M059J (cell line): ENCODE data around the gene GPX7. TPM values are rescaled to one million over a fixed set of nuclear protein-coding genes. Genes with fewer than 3 reads are reported as not detected.
A peak's percentile ranks its signal among the peaks of the same experiment; 100 is the strongest.

Experiments
- DNase-seq: peaks from one replicate; pipeline ENCODE4 v3.0.0-alpha.2; 2012; ENCODE audit warnings: low read depth
- total RNA-seq: library from RNA; depleted of rRNA; stranded (reverse); fragments of >200 nt; shearing (Covaris generic); gene quantifications from 2 replicates; pipeline ENCODE4 v1.2.3, GENCODE V29; 2014

GPX7 gene
- total RNA-seq, 1 experiment from 2014 or later: 8.7 TPM

GRCh38 chr1:52588027-52588426 lies 14.1 kb upstream of the GPX7 start:
- no peak for DNase-seq

DNA sequence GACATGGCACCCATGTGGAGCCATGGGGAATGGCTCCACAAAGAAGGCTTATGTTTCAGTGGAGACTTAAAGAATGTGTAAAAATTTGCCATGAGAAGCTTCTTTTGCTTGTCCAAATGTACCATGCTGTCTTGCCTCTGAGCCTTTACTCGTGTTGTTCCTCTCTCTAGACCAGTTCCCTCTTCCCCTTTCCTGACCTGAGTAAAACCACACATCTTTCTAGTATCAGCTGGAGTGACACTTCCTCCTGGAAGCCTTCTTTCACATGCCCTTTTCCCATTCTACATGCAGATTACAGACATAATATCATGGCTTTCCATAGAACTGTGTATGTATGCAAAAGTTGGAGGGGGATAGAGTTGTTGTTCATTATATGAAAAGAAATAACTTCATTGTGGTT lies 13.6 kb upstream of the GPX7 start:
- DNase-seq: no peak

DNA sequence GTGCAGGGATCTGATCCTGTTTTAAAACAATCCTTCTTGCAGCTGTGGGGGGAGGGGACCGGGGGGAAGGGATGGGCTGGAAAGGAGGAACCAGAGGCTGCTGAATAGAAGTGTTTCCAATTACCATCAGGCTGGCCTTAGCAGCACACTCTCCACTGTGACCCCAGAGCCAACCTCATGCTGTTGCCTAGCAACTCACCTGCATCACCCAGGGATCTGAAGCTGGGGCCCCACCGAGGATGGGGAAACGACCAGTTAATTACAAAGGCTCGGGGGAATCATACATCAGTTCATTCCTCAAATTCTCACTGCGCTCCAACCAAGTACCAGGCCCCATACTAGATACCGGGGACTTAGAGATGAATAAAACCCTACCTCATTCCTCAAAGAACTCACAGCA lies 11.9 kb upstream of the GPX7 start:
- DNase-seq: no peak

DNA sequence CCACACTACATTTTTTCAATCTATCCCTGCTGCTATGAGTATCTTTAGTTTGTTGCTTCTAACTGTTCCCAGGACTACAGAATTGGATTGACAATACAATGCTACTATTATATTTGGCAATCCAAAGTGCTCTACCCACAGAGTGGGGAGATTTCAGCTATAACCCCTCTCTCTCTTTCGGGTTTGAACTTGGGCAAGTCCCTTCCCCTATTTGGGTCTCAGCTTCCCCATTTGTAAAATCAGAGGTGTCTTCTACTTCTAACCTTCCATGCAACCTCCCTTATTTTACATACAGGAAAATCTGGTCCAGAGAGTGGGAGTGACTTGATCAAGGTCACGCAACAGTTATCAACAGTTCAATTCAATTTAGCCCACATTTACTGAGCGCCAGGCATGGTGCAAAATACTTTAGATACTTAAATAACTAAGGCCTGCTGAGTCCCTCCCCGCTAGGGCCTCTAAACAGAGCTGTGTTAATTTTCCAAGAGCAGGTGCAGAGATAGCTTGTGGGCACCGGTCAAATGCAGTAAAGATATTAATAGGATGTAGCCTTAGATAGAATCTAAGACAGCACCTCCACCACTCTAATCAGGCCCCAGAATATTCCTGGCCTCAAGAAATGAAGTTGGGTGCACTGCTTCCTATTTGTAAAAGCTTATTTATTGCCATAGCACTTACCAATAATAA lies 9.4 kb upstream of the GPX7 start:
- DNase-seq: no peak

DNA sequence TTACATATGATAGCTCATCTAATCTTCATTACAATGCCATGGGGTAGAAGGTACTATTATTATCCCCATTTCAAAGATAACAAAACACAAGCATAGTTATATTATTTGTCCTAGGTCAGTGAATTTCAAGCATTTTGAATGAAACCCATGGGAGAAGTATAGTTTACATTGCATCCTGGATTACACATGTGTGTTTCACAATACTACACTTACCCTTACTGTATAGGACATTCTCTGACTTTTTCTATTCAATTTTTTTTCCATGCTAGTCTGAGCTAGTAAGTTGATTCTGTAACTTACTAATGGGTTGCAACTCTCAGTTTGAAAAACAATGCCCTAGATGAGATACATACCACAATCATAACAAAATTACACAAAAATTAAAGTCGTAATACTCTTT lies 8.7 kb upstream of the GPX7 start:
- DNase-seq: no peak

DNA sequence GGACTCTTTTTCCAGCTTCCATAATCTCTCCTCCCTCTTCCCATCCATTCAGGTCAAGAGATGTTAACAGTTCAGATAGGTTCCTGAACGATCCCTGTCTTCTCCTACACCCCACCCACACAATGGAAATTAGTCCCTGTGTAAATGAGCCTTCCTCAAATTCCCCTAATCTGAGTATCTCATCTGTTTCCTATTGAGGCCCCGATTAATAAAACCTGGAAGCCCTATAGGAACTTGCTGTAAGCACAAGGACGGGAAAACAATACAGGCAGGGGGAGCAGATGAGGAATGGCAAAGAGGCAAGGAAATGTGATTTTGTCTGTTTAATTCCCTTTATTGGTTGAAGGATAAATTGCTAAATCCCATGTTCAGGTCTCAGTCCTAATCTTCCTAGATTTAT lies 7.1 kb upstream of the GPX7 start:
- no peak for DNase-seq

DNA sequence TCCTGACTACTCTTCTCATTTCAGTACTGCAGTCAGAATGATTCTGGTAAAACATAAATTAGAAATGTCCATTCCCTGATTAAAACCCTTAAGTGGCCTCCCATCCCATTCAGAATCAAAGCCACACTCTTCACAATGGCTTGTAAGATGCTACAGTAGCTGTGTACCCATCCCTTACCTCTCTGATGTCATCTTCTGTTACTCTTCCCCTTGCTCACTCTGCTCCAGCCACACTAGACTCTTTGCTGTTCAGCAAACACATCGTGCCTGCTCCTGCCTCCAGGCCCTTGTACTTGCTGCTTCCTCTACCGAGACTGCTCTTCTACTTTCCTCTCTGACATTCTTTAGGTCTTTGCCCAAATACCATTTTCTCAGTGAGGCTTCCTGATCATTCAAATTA lies 4.3 kb upstream of the GPX7 start:
- no peak for DNase-seq

DNA sequence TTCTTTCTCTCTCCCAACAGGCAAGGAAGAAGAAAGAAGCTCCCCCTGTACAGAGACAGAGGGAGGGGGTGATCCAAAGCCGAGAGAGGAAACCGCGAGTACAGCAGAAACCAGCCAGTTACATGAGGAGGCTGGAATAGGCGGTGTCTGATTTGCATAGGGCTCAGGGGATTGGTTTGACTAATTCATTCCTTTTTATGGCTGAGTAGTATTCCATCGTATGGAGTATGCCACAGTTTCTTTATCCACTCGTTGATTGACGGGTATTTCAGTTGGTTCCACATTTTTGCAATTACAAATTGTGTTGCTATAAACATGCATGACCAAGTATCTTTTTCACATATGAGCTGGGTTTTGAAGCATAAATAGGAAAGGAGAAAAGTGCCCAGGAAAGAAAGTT lies 3.4 kb upstream of the GPX7 start:
- DNase-seq: no peak

DNA sequence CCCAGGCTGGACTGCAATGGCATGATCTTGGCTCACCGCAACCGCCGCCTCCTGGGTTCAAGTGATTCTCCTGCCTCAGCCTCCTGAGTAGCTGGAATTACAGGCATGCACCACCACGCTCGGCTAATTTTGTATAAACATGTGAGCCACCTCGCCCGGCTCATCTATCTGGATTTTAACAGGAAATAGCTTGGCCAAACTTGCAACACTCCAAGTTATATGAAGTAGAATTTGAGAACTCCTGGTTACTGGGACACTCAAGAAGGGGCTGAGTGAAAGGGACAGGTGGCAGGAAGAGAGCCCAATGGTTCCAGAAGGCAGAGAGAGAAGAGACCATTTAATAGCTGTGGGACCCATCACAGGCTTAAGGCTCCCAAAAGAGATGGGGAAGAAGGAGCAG lies 2.9 kb upstream of the GPX7 start:
- DNase-seq: no peak

DNA sequence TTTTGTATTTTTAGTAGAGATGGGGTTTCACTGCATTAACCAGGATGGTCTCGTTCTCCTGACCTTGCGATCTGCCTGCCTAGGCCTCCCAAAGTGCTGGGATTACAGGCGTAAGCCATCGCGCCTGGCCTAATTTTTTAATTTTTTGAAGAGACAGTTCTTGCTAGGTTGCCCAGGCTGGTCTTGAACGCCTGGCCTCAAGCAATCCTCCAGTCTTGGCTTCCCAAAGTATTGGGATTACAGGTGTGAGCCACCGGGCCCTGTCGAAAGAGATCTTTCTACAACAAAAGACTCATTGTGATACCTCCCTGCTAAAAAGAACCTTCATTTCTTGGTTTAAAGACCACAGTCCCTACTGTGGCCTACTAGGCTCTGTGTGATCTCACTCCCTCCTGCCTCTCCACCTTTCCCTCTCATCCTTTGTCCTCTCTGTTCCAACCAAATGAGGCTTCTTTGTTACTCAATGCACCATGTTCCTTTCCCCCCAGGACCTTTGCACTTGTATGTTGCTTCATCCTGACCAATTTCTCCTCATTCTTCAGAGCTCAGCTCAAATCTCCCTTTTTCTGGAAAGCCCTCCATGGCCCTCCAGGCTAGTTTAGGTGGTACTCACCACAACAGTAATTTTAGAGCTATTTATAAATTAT lies 1.5 kb upstream of the GPX7 start:
- DNase-seq: no peak

- DNase-seq: no peak
Measured at GRCh38 chr1:52601519-52601918, 652 bp upstream of the GPX7 start.

- no peak for DNase-seq
Measured at GRCh38 chr1:52602856-52603600, 857 bp downstream of the GPX7 start.

GRCh38 chr1:52603630-52604029 lies 1.5 kb downstream of the GPX7 start:
- DNase-seq: no peak

- peak; percentile 72 for DNase-seq
Measured at GRCh38 chr1:52604063-52604770, 2.0 kb downstream of the GPX7 start.

DNA sequence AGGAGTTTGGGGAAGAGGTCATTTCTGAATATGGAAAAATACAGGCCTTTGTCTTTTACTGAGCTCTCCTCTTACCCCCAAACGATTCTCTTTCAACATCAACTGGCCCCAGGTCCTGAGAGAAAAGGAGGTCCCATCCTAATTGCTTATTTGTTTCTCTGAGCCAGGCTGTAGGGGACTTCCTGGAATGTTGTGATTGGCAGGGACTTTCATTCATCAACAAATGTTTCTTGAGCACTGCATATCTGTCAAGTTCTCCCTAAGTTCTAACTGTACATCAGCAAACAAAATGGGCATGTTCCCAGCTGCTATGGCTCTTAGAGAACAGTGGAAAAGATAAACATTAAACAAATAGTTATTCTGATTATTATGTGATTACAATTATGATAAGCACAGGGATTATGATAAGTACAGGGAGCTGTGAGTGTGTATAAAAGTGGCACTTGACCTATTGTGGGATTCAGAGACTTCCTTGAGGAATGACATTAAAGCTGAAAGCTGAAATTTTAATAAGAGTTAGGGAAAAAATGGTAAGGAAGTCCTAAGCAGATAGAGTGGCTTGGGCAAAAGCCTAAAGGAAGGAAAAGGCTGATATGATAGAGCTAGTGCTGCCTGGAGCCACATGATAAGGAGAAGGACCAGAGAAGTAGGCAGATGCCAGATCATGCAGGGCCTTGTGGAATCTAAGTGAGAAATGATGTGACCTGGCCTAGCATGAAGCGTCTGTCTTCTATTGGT lies 11.6 kb downstream of the GPX7 start:
- DNase-seq: no peak

- no peak for DNase-seq
Measured at GRCh38 chr1:52614671-52615070, 12.5 kb downstream of the GPX7 start.

GRCh38 chr1:52615489-52616042 lies 13.4 kb downstream of the GPX7 start:
- no peak for DNase-seq

DNA sequence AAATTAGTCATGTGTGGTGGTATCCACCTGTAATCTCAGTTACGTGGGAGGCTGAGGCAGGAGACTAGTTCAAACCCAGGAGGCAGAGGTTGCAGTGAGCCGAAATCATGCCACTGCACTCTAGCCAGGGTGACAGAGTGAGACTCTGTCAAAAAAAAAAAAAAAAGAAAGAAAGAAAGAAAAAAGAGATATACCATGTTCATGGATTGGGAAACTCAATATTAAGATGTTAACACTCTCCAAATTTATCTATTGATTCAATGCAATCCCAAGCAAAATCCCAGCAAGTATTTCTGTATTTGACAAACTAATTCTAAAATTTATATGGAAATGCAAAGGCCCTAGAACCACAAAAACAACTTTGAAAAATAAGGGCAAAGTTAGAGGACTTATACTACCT lies 19.8 kb downstream of the GPX7 start:
- DNase-seq: no peak

- DNase-seq: no peak
Measured at GRCh38 chr1:52623812-52624211, 21.6 kb downstream of the GPX7 start.

DNA sequence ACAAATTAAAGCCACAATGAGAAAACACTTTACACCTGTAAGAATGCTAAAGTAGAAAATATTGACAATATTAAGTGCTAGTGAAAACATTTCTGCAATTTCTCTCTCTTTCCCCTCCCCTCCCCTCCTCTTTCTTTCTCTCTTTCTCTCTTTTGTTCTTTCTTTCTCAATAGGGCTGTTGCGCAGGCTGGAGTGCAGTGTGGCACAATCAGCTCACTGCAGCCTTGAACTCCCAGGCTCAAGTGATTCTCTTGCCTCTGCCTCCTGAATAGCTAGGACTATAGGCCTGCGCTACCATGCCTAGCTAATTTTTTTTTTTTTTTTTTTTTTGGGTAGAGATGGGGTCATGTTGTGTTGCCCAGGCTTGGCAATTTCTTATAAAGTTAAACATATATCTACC lies 24.9 kb downstream of the GPX7 start:
- no peak for DNase-seq

DNA sequence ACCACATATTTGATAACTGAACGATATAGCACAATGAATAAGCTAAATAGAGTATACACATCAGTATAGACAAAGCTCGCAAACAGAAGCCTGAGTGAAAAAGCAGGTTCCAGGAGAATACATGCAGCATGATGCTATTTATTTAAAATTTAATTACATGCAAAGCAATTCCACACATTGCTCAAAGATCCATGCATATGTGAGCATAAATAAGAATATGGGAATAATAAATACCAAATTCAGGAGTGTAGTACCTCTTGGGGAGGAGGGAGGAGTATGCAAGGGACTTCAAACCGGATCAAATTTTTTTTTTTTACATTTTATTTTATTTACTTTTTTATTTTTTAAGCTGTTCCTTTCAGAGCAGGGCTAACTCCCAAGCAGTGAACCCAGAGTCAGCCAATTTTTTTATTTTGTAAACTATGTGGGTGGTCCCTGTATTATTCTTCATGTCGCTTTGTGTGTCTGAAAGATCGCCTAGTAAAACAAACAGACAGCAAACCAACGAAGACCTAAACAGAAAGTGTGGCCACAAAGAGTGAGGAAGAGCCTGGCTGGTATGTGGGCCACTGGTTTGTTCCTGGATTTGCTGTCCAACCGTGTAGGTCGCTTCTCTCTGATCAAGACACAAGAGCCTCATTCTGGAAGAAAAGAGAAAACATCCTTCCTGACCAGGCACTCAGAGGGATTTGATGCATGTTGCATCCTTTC lies 26.6 kb downstream of the GPX7 start:
- DNase-seq: no peak
